HCT116 (cell line): ENCODE results near the gene MIDN. TPM values are rescaled to one million over a fixed set of nuclear protein-coding genes. Genes with fewer than 3 reads are reported as not detected.
A peak's percentile ranks its signal among the peaks of the same experiment; 100 is the strongest.

ENCODE experiments used
- ATAC-seq: fragments of 200-7000 bp; cut with Tn5 transposase; 2 replicates; pipeline ENCODE4 v1.9.1; 2020; ENCODE audit warnings: mild to moderate bottlenecking, moderate library complexity
- BruUV-seq: library from RNA; stranded (reverse); fragments of 400-500 nt; replicated peaks from 2 replicates; lab custom pipeline; 2021; lab: Mats Ljungman, UMichigan
- CTCF ChIA-PET: fragments of 300-600 bp; sonication (Branson Sonifier 250); formaldehyde crosslinking; loops from one replicate; lab custom pipeline; 2021; ENCODE audit warnings: antibody characterized with exemption; lab: Charles Lee
- POLR2A ChIA-PET: fragments of 300-600, 350-600 bp; sonication (Branson Sonifier 250); formaldehyde crosslinking; loops from one replicate; lab custom pipeline; 2021; ENCODE audit warnings: antibody characterized with exemption; lab: Charles Lee
- RAD21 ChIA-PET, 2 experiments: fragments of 300-600 bp; sonication (Branson Sonifier 250); formaldehyde crosslinking; loops; one replicate each; lab custom pipeline; 2023; ENCODE audit warnings: low total read pairs in 2 of 2; ENCODE audit not compliant: uncharacterized antibody in 2 of 2, unreplicated experiment in 2 of 2, low non-redundant PET in 1 of 2; lab: Charles Lee
- DNase-seq: peaks from one replicate; pipeline ENCODE4 v3.0.0-alpha.2; 2010; ENCODE audit warnings: low read depth, low spot score
- H2AFZ ChIP-seq: fragments of 200-600 bp; shearing (Covaris generic), sonication (generic); 2 replicates; pipeline ENCODE4 v1.6.1; 2017; ENCODE audit warnings: low read depth, mixed run types, mixed read lengths, antibody characterized with exemption, low read length; ENCODE audit not compliant: poor library complexity, severe bottlenecking
- H3K27ac ChIP-seq: 2 replicates; pipeline ENCODE4 v1.5.1; 2012; ENCODE audit warnings: low read depth, low read length
- H3K27me3 ChIP-seq: fragments of 200-600 bp; sonication (generic); 2 replicates; pipeline ENCODE4 v1.6.1; 2016; ENCODE audit warnings: mixed run types, low read length, mixed read lengths; ENCODE audit not compliant: insufficient read depth
- H3K36me3 ChIP-seq, 2 experiments: fragments of 200-500 bp in 1 of 2; fragments of 200-600 bp in 1 of 2; sonication (Bioruptor generic) in 1 of 2; sonication (generic) in 1 of 2; 2 replicates each; pipeline versions ENCODE4 v1.5.1 to v1.6.1; 2014 to 2016; ENCODE audit warnings: low read length in 2 of 2, inconsistent platforms in 1 of 2, mixed read lengths in 1 of 2, mixed run types in 1 of 2; ENCODE audit not compliant: insufficient read depth in 2 of 2, control insufficient read depth in 1 of 2
- H3K4me1 ChIP-seq, 2 experiments: fragments of 200-600 bp in 1 of 2; sonication (generic) in 1 of 2; 2 replicates each; pipeline versions ENCODE4 v1.5.1 to v1.6.1; 2012 to 2017; ENCODE audit warnings: low read length in 2 of 2, inconsistent platforms in 1 of 2, mild to moderate bottlenecking in 1 of 2, mixed read lengths in 1 of 2, mixed run types in 1 of 2, moderate library complexity in 1 of 2; ENCODE audit not compliant: insufficient read depth in 2 of 2, control insufficient read depth in 1 of 2
- H3K4me2 ChIP-seq: fragments of 200-600 bp; sonication (generic); 2 replicates; pipeline ENCODE4 v1.6.1; 2017; ENCODE audit warnings: mixed run types, low read length, mixed read lengths
- H3K4me3 ChIP-seq, 2 experiments: fragments of 200-600 bp in 1 of 2; sonication (generic) in 1 of 2; replicated peaks in 1 of 2; 2 replicates each; pipeline ENCODE4 v1.5.1; 2011 to 2016; ENCODE audit warnings: low read length in 2 of 2, control low read depth in 1 of 2, low read depth in 1 of 2, mild to moderate bottlenecking in 1 of 2, mixed read lengths in 1 of 2, mixed run types in 1 of 2
- H3K79me2 ChIP-seq: fragments of 200-600 bp; sonication (generic); 2 replicates; pipeline ENCODE4 v1.6.1; 2017; ENCODE audit warnings: mild to moderate bottlenecking, mixed run types, low read length, moderate library complexity, mixed read lengths; ENCODE audit not compliant: insufficient read depth
- H3K9ac ChIP-seq: fragments of 200-600 bp; sonication (generic); 2 replicates; pipeline ENCODE4 v1.6.1; 2016; ENCODE audit warnings: low read length, mixed read lengths
- H3K9me2 ChIP-seq: fragments of 200-600 bp; sonication (generic), shearing (Covaris generic); 2 replicates; pipeline ENCODE4 v1.6.1; 2017; ENCODE audit warnings: mixed run types, mild to moderate bottlenecking, moderate library complexity; ENCODE audit not compliant: insufficient read depth
- H3K9me3 ChIP-seq, 2 experiments: fragments of 200-500 bp in 1 of 2; fragments of 200-600 bp in 1 of 2; sonication (Bioruptor generic) in 1 of 2; sonication (generic) in 1 of 2; 2 replicates each; pipeline ENCODE4 v1.6.1; 2014 to 2017; ENCODE audit warnings: low read length in 2 of 2, mixed read lengths in 2 of 2, inconsistent platforms in 1 of 2, low read depth in 1 of 2, mild to moderate bottlenecking in 1 of 2, mixed run types in 1 of 2, moderate library complexity in 1 of 2; ENCODE audit not compliant: control insufficient read depth in 1 of 2, insufficient read depth in 1 of 2
- H4K20me1 ChIP-seq: fragments of 200-600 bp; sonication (generic), shearing (Covaris generic); 2 replicates; pipeline ENCODE4 v1.6.1; 2017; ENCODE audit warnings: mixed run types, mild to moderate bottlenecking, moderate library complexity; ENCODE audit not compliant: insufficient read depth
- CBX3 ChIP-seq: IDR thresholded peaks from 2 replicates; pipeline ENCODE4 v1.6.1; 2012; ENCODE audit warnings: low read depth
- EGR1 ChIP-seq: IDR thresholded peaks from 2 replicates; pipeline ENCODE4 v1.6.1; 2012; ENCODE audit warnings: low read depth
- EZH2 ChIP-seq: fragments of 200-600 bp; sonication (generic); IDR thresholded peaks from 2 replicates; pipeline ENCODE4 v1.6.1; 2017; ENCODE audit warnings: antibody characterized with exemption, mixed run types
- EZH2phosphoT487 ChIP-seq: fragments of 200-600 bp; IDR thresholded peaks from 2 replicates; pipeline ENCODE4 v1.6.1; 2018; ENCODE audit warnings: antibody characterized with exemption, borderline replicate concordance
- RAD21 ChIP-seq: IDR thresholded peaks from 2 replicates; pipeline ENCODE4 v1.6.1; 2012; ENCODE audit warnings: low read depth, mild to moderate bottlenecking
- REST ChIP-seq: IDR thresholded peaks from 2 replicates; pipeline ENCODE4 v1.6.1; 2012; ENCODE audit warnings: low read depth
- SP1 ChIP-seq: IDR thresholded peaks from 2 replicates; pipeline ENCODE4 v1.6.1; 2012; ENCODE audit warnings: low read depth
- TCF7L2 ChIP-seq: IDR thresholded peaks from 2 replicates; pipeline ENCODE4 v1.7.0; 2011; ENCODE audit warnings: borderline replicate concordance, inconsistent platforms; ENCODE audit not compliant: insufficient read depth, insufficient read length; ENCODE audit errors: extremely low read depth
- intact Hi-C: fragments of 100-400 bp; cut with micrococcal nuclease; formaldehyde crosslinking; loops from 2 replicates; pipeline ENCODE4 v1.10.0; 2022
- total RNA-seq: library from RNA; stranded (reverse); gene quantifications from one replicate; pipeline ENCODE4 v1.2.1, GENCODE V29; 2021; ENCODE audit not compliant: unreplicated experiment

Gene MIDN
- total RNA-seq, 1 experiment from 2014 or later: 146 TPM

- CTCF ChIA-PET: no interaction called here
These were observed 36.7 kb upstream of the MIDN start for GRCh38 chr19:1211494-1212234.

More at GRCh38 chr19:1211494-1212234, 36.7 kb upstream of the MIDN start:
- POLR2A ChIA-PET: no interaction called here
- DNase-seq: no peak
- peak; percentile 37; the same call in 1 of the 2 replicates for ATAC-seq
- intact Hi-C loops: no loop called here
- Histone ChIP-seq H3K4me2 (no peak overlapping the region), H3K27ac (peak overlapping the region; percentile 47; the same call in 1 of the 2 replicates), H3K4me3 (no peak overlapping the region), H4K20me1 (no peaks in the 10 kb centered on the region), H3K9me2 (no peaks in the 10 kb centered on the region), H3K27me3 (no peaks in the 10 kb centered on the region), H3K79me2 (peaks cover 99% of the 10 kb centered on the region), H2AFZ (no peak overlapping the region), H3K4me1 (peaks cover 33 to 74% of the 10 kb centered on the region in 2 experiments), H3K9ac (no peak overlapping the region), H3K9me3 (no peaks in the 10 kb centered on the region), H3K36me3 (peaks cover 2 to 32% of the 10 kb centered on the region in 2 experiments; a peak in 3 of 4 replicates)
- RAD21 ChIA-PET: no interaction called here
- TF ChIP-seq EZH2: no peak
- no peak for TF ChIP-seq EZH2phosphoT487
- no peak for TF ChIP-seq SP1
- no peak for TF ChIP-seq CBX3
- TF ChIP-seq RAD21: no peak
- no peak for TF ChIP-seq REST
- no peak for TF ChIP-seq TCF7L2
- no peak for TF ChIP-seq EGR1
- BruUV-seq: no TSS peak
